Upper lobe of left lung (tissue), 4 donors: Measurements from ENCODE around the gene CNTNAP2.

Experiments used
- CTCF ChIP-seq, 6 experiments: fragments of 450-650 bp in 4 of 6; fragments of 200-600 bp in 2 of 6; sonication (generic) in 2 of 6; IDR thresholded peaks; one replicate each; pipeline ENCODE4 v1.5.1; 2016 to 2019; ENCODE audit warnings: antibody characterized with exemption in 6 of 6
- POLR2A ChIP-seq, 4 donors: fragments of 450-650 bp; IDR thresholded peaks; one replicate each; pipeline ENCODE4 v1.5.1; 2016 to 2017; ENCODE audit warnings: antibody characterized with exemption in 4 of 4, mild to moderate bottlenecking in 2 of 4

DNA sequence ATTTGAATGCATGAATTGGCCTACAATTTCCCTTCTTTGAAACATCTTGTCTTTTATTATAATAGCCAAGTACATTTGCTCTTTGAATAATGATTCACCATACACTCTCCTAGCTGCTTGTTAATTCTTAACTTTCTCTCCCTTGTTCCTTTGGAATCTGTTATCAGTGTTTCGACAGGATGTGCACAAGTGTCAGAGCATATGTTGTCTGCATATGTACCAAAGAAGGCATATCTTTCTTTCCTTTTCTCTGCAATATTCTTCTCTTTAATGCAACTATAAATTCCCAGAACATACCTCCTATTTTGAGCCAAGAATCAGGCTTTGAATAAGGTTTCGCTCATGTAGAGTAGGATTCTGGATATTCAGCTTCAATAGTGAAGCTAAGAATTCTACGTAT lies 1625.7 kb downstream of the CNTNAP2 start:
- TF ChIP-seq CTCF (IDR thresholded peaks at IDR 0.05) = no peak
- TF ChIP-seq POLR2A (IDR thresholded peaks at IDR 0.05) = no peak
